Measurements from ENCODE around the gene GRK5. TPM values are rescaled to one million over a fixed set of nuclear protein-coding genes. Genes with fewer than 3 reads are reported as not detected.

The GRK5 gene
- total RNA-seq, 1 experiment from 2014 or later = 2.3 TPM

DNA sequence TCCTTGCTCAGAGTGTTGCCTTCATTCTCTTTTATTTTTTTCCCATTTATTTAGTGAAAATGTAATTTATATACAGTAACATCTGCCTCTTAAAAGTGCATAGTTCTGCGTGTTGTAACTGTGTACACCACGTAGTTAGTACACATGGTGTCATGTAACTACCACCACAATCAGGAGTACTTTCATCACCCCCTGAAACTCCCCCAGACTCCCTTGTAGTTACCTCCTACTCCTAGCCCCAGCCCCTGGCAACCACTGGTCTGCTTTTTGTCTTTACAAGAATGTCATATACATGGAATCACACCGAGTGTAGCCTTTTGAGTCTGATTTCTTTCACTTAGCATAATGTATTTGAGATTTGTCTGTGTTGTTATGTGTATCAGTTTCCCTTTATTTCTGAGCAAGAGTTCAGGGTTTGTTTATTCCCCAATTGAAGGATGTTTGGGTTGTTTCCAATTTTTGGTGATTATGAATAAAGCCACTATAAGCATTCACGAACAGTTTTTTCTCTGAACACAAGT is 50.6 kb downstream of the GRK5 start:
- ChIA-PET POLR2A (no interaction called here), CTCF (no interaction called here)
- no peak for DNase-seq (ENCODE audit: low spot score)
- peaks cover 8% of the 10 kb centered on the region for H3K36me3 Mint-ChIP-seq
- H3K27me3 Mint-ChIP-seq (ENCODE audit: low read depth) = peaks cover 17% of the 10 kb centered on the region
- H3K4me3 Mint-ChIP-seq = no peak overlapping the region
- no peak overlapping the region for H3K27ac Mint-ChIP-seq
- peaks cover 14% of the 10 kb centered on the region for H3K9me3 Mint-ChIP-seq
- TF ChIP-seq CBFB (CRISPR knock-in tag; IDR thresholded peaks at IDR 0.05; ENCODE audit: low read depth) = no peak
- TF ChIP-seq, protein P1, sequence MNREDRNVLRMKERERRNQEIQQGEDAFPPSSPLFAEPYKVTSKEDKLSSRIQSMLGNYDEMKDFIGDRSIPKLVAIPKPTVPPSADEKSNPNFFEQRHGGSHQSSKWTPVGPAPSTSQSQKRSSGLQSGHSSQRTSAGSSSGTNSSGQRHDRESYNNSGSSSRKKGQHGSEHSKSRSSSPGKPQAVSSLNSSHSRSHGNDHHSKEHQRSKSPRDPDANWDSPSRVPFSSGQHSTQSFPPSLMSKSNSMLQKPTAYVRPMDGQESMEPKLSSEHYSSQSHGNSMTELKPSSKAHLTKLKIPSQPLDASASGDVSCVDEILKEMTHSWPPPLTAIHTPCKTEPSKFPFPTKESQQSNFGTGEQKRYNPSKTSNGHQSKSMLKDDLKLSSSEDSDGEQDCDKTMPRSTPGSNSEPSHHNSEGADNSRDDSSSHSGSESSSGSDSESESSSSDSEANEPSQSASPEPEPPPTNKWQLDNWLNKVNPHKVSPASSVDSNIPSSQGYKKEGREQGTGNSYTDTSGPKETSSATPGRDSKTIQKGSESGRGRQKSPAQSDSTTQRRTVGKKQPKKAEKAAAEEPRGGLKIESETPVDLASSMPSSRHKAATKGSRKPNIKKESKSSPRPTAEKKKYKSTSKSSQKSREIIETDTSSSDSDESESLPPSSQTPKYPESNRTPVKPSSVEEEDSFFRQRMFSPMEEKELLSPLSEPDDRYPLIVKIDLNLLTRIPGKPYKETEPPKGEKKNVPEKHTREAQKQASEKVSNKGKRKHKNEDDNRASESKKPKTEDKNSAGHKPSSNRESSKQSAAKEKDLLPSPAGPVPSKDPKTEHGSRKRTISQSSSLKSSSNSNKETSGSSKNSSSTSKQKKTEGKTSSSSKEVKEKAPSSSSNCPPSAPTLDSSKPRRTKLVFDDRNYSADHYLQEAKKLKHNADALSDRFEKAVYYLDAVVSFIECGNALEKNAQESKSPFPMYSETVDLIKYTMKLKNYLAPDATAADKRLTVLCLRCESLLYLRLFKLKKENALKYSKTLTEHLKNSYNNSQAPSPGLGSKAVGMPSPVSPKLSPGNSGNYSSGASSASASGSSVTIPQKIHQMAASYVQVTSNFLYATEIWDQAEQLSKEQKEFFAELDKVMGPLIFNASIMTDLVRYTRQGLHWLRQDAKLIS (CRISPR knock-in tag; IDR thresholded peaks at IDR 0.05; ENCODE audit: borderline replicate concordance) = no peak
- TF ChIP-seq GTF2I (CRISPR knock-in tag; conservative IDR thresholded peaks at IDR 0.05) = no peak
- no peak for TF ChIP-seq FOXJ3 (CRISPR knock-in tag; IDR thresholded peaks at IDR 0.05; ENCODE audit: borderline replicate concordance)
- no peak for TF ChIP-seq TEAD4 (CRISPR knock-in tag; IDR thresholded peaks at IDR 0.05)
- TF ChIP-seq, protein P2, sequence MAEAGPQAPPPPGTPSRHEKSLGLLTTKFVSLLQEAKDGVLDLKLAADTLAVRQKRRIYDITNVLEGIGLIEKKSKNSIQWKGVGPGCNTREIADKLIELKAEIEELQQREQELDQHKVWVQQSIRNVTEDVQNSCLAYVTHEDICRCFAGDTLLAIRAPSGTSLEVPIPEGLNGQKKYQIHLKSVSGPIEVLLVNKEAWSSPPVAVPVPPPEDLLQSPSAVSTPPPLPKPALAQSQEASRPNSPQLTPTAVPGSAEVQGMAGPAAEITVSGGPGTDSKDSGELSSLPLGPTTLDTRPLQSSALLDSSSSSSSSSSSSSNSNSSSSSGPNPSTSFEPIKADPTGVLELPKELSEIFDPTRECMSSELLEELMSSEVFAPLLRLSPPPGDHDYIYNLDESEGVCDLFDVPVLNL (CRISPR knock-in tag; IDR thresholded peaks at IDR 0.05; ENCODE audit: borderline replicate concordance, low read depth) = no peak
- TF ChIP-seq, protein P3, sequence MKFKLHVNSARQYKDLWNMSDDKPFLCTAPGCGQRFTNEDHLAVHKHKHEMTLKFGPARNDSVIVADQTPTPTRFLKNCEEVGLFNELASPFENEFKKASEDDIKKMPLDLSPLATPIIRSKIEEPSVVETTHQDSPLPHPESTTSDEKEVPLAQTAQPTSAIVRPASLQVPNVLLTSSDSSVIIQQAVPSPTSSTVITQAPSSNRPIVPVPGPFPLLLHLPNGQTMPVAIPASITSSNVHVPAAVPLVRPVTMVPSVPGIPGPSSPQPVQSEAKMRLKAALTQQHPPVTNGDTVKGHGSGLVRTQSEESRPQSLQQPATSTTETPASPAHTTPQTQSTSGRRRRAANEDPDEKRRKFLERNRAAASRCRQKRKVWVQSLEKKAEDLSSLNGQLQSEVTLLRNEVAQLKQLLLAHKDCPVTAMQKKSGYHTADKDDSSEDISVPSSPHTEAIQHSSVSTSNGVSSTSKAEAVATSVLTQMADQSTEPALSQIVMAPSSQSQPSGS (CRISPR knock-in tag; IDR thresholded peaks at IDR 0.05; ENCODE audit: borderline replicate concordance, low read depth) = no peak
- TF ChIP-seq ZNF416 (CRISPR knock-in tag; IDR thresholded peaks at IDR 0.05) = no peak
- TF ChIP-seq ZNF138 (CRISPR knock-in tag; conservative IDR thresholded peaks at IDR 0.05) = no peak
- TF ChIP-seq KAT7 (CRISPR knock-in tag; IDR thresholded peaks at IDR 0.05; ENCODE audit: borderline replicate concordance) = no peak
- TF ChIP-seq, protein P4, sequence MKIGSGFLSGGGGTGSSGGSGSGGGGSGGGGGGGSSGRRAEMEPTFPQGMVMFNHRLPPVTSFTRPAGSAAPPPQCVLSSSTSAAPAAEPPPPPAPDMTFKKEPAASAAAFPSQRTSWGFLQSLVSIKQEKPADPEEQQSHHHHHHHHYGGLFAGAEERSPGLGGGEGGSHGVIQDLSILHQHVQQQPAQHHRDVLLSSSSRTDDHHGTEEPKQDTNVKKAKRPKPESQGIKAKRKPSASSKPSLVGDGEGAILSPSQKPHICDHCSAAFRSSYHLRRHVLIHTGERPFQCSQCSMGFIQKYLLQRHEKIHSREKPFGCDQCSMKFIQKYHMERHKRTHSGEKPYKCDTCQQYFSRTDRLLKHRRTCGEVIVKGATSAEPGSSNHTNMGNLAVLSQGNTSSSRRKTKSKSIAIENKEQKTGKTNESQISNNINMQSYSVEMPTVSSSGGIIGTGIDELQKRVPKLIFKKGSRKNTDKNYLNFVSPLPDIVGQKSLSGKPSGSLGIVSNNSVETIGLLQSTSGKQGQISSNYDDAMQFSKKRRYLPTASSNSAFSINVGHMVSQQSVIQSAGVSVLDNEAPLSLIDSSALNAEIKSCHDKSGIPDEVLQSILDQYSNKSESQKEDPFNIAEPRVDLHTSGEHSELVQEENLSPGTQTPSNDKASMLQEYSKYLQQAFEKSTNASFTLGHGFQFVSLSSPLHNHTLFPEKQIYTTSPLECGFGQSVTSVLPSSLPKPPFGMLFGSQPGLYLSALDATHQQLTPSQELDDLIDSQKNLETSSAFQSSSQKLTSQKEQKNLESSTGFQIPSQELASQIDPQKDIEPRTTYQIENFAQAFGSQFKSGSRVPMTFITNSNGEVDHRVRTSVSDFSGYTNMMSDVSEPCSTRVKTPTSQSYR (CRISPR knock-in tag; IDR thresholded peaks at IDR 0.05) = no peak
- TF ChIP-seq, protein P5, sequence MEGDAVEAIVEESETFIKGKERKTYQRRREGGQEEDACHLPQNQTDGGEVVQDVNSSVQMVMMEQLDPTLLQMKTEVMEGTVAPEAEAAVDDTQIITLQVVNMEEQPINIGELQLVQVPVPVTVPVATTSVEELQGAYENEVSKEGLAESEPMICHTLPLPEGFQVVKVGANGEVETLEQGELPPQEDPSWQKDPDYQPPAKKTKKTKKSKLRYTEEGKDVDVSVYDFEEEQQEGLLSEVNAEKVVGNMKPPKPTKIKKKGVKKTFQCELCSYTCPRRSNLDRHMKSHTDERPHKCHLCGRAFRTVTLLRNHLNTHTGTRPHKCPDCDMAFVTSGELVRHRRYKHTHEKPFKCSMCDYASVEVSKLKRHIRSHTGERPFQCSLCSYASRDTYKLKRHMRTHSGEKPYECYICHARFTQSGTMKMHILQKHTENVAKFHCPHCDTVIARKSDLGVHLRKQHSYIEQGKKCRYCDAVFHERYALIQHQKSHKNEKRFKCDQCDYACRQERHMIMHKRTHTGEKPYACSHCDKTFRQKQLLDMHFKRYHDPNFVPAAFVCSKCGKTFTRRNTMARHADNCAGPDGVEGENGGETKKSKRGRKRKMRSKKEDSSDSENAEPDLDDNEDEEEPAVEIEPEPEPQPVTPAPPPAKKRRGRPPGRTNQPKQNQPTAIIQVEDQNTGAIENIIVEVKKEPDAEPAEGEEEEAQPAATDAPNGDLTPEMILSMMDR (IDR thresholded peaks at IDR 0.05) = no peak
- no peak for TF ChIP-seq NFYB (CRISPR knock-in tag; conservative IDR thresholded peaks at IDR 0.05; ENCODE audit: low read depth)
- H3K4me1 Mint-ChIP-seq = peaks cover 25% of the 10 kb centered on the region
- no peak for ATAC-seq

DNA sequence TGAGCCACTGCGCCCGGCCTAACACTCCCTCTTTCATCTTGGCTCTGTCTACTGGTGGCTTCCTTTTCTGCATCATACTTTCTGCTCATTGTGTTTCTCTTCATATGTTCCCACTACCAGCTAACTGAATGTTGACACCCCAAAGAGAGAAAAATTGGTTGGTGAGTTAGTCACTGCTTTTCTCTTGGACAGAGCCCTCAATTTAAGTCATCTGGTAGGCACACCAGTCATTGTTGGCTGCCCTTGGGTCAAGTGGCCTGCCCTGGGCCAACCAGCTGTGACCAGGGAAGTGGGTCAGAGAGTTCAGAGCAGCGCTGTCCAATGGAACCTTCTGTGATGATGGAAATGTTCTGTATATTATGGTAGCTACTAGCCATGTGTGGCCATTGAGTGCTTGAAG is 52.0 kb downstream of the GRK5 start:
- DNase-seq (ENCODE audit: low spot score) (no peak), ATAC-seq (no peak)
- Mint-ChIP-seq H3K27ac (no peak overlapping the region), H3K36me3 (peaks cover 8% of the 10 kb centered on the region), H3K9me3 (peaks cover 17% of the 10 kb centered on the region), H3K4me3 (no peak overlapping the region), H3K4me1 (peaks cover 12% of the 10 kb centered on the region), H3K27me3 (ENCODE audit: low read depth) (peaks cover 3% of the 10 kb centered on the region)
- CTCF ChIA-PET = interaction anchor here (0.8 kb wide), 1 partner anchor 52 kb away, joined by 3 read pairs; the partner anchor contains the start of gene GRK5
- TF ChIP-seq, protein P6, sequence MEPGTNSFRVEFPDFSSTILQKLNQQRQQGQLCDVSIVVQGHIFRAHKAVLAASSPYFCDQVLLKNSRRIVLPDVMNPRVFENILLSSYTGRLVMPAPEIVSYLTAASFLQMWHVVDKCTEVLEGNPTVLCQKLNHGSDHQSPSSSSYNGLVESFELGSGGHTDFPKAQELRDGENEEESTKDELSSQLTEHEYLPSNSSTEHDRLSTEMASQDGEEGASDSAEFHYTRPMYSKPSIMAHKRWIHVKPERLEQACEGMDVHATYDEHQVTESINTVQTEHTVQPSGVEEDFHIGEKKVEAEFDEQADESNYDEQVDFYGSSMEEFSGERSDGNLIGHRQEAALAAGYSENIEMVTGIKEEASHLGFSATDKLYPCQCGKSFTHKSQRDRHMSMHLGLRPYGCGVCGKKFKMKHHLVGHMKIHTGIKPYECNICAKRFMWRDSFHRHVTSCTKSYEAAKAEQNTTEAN (CRISPR knock-in tag; IDR thresholded peaks at IDR 0.05) = no peak
- TF ChIP-seq, protein P7, sequence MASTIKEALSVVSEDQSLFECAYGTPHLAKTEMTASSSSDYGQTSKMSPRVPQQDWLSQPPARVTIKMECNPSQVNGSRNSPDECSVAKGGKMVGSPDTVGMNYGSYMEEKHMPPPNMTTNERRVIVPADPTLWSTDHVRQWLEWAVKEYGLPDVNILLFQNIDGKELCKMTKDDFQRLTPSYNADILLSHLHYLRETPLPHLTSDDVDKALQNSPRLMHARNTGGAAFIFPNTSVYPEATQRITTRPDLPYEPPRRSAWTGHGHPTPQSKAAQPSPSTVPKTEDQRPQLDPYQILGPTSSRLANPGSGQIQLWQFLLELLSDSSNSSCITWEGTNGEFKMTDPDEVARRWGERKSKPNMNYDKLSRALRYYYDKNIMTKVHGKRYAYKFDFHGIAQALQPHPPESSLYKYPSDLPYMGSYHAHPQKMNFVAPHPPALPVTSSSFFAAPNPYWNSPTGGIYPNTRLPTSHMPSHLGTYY (CRISPR knock-in tag; IDR thresholded peaks at IDR 0.05) = no peak
- TF ChIP-seq ZNF232 (CRISPR knock-in tag; IDR thresholded peaks at IDR 0.05) = no peak
- TF ChIP-seq, protein P8, sequence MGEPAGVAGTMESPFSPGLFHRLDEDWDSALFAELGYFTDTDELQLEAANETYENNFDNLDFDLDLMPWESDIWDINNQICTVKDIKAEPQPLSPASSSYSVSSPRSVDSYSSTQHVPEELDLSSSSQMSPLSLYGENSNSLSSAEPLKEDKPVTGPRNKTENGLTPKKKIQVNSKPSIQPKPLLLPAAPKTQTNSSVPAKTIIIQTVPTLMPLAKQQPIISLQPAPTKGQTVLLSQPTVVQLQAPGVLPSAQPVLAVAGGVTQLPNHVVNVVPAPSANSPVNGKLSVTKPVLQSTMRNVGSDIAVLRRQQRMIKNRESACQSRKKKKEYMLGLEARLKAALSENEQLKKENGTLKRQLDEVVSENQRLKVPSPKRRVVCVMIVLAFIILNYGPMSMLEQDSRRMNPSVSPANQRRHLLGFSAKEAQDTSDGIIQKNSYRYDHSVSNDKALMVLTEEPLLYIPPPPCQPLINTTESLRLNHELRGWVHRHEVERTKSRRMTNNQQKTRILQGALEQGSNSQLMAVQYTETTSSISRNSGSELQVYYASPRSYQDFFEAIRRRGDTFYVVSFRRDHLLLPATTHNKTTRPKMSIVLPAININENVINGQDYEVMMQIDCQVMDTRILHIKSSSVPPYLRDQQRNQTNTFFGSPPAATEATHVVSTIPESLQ (CRISPR knock-in tag; IDR thresholded peaks at IDR 0.05) = no peak
- TF ChIP-seq, protein P9, sequence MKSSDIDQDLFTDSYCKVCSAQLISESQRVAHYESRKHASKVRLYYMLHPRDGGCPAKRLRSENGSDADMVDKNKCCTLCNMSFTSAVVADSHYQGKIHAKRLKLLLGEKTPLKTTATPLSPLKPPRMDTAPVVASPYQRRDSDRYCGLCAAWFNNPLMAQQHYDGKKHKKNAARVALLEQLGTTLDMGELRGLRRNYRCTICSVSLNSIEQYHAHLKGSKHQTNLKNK (CRISPR knock-in tag; IDR thresholded peaks at IDR 0.05) = no peak
- POLR2A ChIA-PET = interaction anchor here (0.6 to 0.7 kb wide), 2 partner anchors 8 to 33 kb away, joined by 3 read pairs; no protein-coding TSS in a partner anchor
